K562 (cell line): ENCODE results near the gene MKNK1.

ENCODE experiments used
- CBX3 ChIP-seq, 2 experiments: IDR thresholded peaks; 1 replicate in 1 of 2; 2 replicates in 1 of 2; pipeline ENCODE4 v1.6.1; 2012; ENCODE audit warnings: inconsistent platforms in 2 of 2, low read length in 2 of 2, borderline replicate concordance in 1 of 2, control low read depth in 1 of 2
- HDAC2 ChIP-seq: fragments of 450-650 bp; IDR thresholded peaks from 2 replicates; pipeline ENCODE4 v1.6.1; 2016; ENCODE audit warnings: mild to moderate bottlenecking
- IFI16 ChIP-seq: fragments of 250-450 bp; sonication (Bioruptor Pico); IDR thresholded peaks from 2 replicates; pipeline ENCODE4 v2.1.2; 2022; ENCODE audit warnings: mild to moderate bottlenecking, inconsistent platforms
- KAT8 ChIP-seq: fragments of 450-650 bp; IDR thresholded peaks from 2 replicates; pipeline ENCODE4 v1.6.1; 2016; ENCODE audit warnings: low read depth, mild to moderate bottlenecking
- TF ChIP-seq, protein P1 (sequence below): IDR thresholded peaks from 3 replicates; pipeline ENCODE4 v1.6.1; 2011; ENCODE audit warnings: borderline replicate concordance, mild to moderate bottlenecking; ENCODE audit not compliant: insufficient read length, insufficient read depth
- TF ChIP-seq, protein P2 (sequence below), 3 experiments: IDR thresholded peaks in 2 of 3; conservative IDR thresholded peaks in 1 of 3; 2 replicates each; pipeline ENCODE4 v1.5.1; 2011 to 2012; ENCODE audit warnings: low read length in 3 of 3, mild to moderate bottlenecking in 3 of 3, control low read depth in 2 of 3, improper control_type of control experiment in 1 of 3, inconsistent platforms in 1 of 3, low read depth in 1 of 3, mixed read lengths in 1 of 3, moderate library complexity in 1 of 3; ENCODE audit not compliant: insufficient read depth in 2 of 3

DNA sequence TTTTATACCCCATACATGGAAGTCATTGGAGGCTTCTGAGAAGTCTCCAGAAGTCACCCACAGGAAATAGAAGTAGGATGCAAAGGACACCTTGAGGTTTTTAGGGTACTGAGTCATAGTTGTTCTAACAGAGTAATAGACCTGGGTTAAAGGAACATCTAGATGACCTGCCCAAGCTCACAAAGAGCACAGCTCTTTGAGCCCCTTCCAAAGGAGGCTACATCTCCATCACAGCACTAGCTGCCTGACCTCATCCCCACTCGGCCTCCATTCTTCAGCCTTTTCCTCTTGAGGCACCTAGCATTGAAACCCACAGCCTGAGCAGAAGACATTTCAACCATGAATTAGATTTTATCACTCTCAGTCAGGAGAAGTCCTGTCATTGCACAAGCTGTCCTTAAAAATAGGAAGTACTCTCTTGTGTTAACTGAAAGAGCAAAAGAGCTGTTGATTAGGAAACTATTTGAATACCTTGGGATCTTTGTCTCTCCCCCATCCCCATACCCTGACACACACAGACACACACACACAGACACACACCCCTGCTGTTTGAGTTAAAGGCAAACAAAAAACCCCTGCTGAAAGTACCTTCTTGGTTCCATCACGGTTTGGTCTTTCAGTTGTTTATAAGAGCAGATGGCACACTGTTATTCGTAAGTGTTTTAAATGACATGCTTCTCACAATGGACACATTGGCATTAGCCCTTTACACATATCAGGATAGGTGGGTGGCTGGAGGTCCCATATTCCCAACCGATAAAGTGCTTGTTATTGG is 22.2 kb downstream of the MKNK1 start:
- TF ChIP-seq CBX3 (IDR thresholded peaks at IDR 0.05; ENCODE audit: borderline replicate concordance in 1 of 2, low read length in 2 of 2), result no peak
- no peak for TF ChIP-seq IFI16 (CRISPR knock-in tag)
- TF ChIP-seq, protein P1, sequence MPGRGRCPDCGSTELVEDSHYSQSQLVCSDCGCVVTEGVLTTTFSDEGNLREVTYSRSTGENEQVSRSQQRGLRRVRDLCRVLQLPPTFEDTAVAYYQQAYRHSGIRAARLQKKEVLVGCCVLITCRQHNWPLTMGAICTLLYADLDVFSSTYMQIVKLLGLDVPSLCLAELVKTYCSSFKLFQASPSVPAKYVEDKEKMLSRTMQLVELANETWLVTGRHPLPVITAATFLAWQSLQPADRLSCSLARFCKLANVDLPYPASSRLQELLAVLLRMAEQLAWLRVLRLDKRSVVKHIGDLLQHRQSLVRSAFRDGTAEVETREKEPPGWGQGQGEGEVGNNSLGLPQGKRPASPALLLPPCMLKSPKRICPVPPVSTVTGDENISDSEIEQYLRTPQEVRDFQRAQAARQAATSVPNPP, result no peak
- TF ChIP-seq HDAC2, result no peak
- TF ChIP-seq, protein P2, sequence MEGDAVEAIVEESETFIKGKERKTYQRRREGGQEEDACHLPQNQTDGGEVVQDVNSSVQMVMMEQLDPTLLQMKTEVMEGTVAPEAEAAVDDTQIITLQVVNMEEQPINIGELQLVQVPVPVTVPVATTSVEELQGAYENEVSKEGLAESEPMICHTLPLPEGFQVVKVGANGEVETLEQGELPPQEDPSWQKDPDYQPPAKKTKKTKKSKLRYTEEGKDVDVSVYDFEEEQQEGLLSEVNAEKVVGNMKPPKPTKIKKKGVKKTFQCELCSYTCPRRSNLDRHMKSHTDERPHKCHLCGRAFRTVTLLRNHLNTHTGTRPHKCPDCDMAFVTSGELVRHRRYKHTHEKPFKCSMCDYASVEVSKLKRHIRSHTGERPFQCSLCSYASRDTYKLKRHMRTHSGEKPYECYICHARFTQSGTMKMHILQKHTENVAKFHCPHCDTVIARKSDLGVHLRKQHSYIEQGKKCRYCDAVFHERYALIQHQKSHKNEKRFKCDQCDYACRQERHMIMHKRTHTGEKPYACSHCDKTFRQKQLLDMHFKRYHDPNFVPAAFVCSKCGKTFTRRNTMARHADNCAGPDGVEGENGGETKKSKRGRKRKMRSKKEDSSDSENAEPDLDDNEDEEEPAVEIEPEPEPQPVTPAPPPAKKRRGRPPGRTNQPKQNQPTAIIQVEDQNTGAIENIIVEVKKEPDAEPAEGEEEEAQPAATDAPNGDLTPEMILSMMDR (IDR thresholded peaks at IDR 0.05 in 2 of 3, conservative IDR thresholded peaks at IDR 0.05 in 1 of 3; ENCODE audit: insufficient read depth in 2 of 3, low read depth in 1 of 3, low read length in 3 of 3), result no peak
- TF ChIP-seq KAT8, result no peak
